ENCODE data around the gene PPP2R5E.

GRCh38 chr14:63454863-63455622, 88.1 kb downstream of the PPP2R5E start:
- TF ChIP-seq CTCF (IDR thresholded peaks at IDR 0.05) (no peak), POLR2A (IDR thresholded peaks at IDR 0.05) (no peak)
